Mucosa of descending colon (tissue), 3 donors: ENCODE data around the gene S100A12. TPM values are rescaled to one million over a fixed set of nuclear protein-coding genes. Genes with fewer than 3 reads are reported as not detected.
A peak's percentile ranks its signal among the peaks of the same experiment; 100 is the strongest.
"Not testable (repeated sequence)": the region's sequence is repeated elsewhere in the genome, so short reads cannot be mapped to it uniquely, and the experiment has no call there.

ENCODE experiments used
- ATAC-seq: fragments of 200-7000 bp; cut with Tn5 transposase; one replicate; pipeline ENCODE4 v1.9.1; 2020; ENCODE audit warnings: mild to moderate bottlenecking, moderate library complexity
- DNase-seq, 3 donors: peaks; one replicate each; pipeline ENCODE4 v3.0.0-alpha.2; 2020
- H3K36me3 ChIP-seq: fragments of 200-600 bp; one replicate; pipeline ENCODE4 v1.8.0; 2021; ENCODE audit warnings: low read depth, mild to moderate bottlenecking
- H3K4me1 ChIP-seq: fragments of 200-600 bp; one replicate; pipeline ENCODE4 v1.8.0; 2021; ENCODE audit warnings: low read depth, mild to moderate bottlenecking
- H3K4me3 ChIP-seq: fragments of 200-600 bp; one replicate; pipeline ENCODE4 v1.8.0; 2021; ENCODE audit warnings: mild to moderate bottlenecking
- H3K9me3 ChIP-seq: fragments of 200-600 bp; one replicate; pipeline ENCODE4 v1.8.0; 2021; ENCODE audit warnings: mild to moderate bottlenecking
- intact Hi-C, 2 donors: fragments of 100-400 bp; cut with DNase I in 1 of 2; cut with micrococcal nuclease in 1 of 2; formaldehyde crosslinking; loops; one replicate each; pipeline versions ENCODE4 v1.11.0 to v1.11.1; 2022; cut with DNase I, micrococcal nuclease
- long read RNA-seq, 2 donors: library from polyadenylated mRNA; unstranded; transcript quantifications; one replicate each; pipeline ENCODE4 v2.0.0, GENCODE V29; 2019 to 2021
- total RNA-seq, 3 donors: library from RNA; stranded (reverse); fragmentation: NEBNext Ultra II Directional in 2 of 3; extraction: Animal tissue kit (Norgen Biotek cat#: 25700) in 2 of 3; gene quantifications; one replicate each; pipeline versions ENCODE4 v1.2.1 to v1.2.4, GENCODE V29; 2021 to 2023
- TF ChIP-seq, protein P1 (sequence below): fragments of 200-600 bp; IDR thresholded peaks from one replicate; pipeline ENCODE4 v1.8.0; 2022; ENCODE audit warnings: antibody characterized with exemption, mild to moderate bottlenecking
- donor health status: DM: no; HTN: no; CAD: no; lungs with moderate emphysema.
- donor health status: DM: no; HTN: no; CAD: no.
- donor health status: DM: no; HTN: yes; CAD: no.

The S100A12 gene
- 1 to 10 TPM in 1 of 3 donors, under 1 TPM in 1, not detected in 1; 0.87 to 1.5 TPM for total RNA-seq
- long read RNA-seq, donor 1 = 0 reads
- long read RNA-seq, donor 2 = 0 reads

DNA sequence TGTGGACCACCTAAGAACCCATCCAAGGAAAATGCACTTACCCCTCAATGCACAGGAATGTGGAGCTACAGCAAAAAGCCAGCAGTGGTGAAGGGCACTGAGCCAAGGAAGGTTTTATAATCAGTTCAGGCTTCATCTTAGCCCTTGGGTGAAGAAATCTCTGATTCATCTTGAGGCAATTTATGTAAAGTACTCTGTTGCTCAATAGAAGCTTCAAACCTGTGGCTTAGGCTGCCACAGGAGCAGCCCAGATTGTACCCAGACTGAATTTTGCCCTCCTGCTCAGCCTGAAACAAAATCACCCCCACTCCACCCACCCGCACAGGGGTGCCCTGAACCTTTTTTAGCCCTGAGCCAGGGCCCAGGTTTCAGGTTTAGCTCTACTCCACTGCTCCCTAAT lies at the start of gene S100A12:
Gene S100A12 (minus strand): TSS at position 111 of the 400 bp plus-strand sequence. CDS start 1,029 bp downstream, outside the sequence.
- TF ChIP-seq, protein P1, sequence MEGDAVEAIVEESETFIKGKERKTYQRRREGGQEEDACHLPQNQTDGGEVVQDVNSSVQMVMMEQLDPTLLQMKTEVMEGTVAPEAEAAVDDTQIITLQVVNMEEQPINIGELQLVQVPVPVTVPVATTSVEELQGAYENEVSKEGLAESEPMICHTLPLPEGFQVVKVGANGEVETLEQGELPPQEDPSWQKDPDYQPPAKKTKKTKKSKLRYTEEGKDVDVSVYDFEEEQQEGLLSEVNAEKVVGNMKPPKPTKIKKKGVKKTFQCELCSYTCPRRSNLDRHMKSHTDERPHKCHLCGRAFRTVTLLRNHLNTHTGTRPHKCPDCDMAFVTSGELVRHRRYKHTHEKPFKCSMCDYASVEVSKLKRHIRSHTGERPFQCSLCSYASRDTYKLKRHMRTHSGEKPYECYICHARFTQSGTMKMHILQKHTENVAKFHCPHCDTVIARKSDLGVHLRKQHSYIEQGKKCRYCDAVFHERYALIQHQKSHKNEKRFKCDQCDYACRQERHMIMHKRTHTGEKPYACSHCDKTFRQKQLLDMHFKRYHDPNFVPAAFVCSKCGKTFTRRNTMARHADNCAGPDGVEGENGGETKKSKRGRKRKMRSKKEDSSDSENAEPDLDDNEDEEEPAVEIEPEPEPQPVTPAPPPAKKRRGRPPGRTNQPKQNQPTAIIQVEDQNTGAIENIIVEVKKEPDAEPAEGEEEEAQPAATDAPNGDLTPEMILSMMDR = no peak
- Histone ChIP-seq H3K4me1 (no peaks in the 10 kb centered on the region), H3K9me3 (no peaks in the 10 kb centered on the region), H3K36me3 (no peaks in the 10 kb centered on the region), H3K4me3 (no peak within 1 kb of the TSS)
- intact Hi-C loops = no loop called here
- peak; percentile 42 for ATAC-seq
- no peak for DNase-seq

DNA sequence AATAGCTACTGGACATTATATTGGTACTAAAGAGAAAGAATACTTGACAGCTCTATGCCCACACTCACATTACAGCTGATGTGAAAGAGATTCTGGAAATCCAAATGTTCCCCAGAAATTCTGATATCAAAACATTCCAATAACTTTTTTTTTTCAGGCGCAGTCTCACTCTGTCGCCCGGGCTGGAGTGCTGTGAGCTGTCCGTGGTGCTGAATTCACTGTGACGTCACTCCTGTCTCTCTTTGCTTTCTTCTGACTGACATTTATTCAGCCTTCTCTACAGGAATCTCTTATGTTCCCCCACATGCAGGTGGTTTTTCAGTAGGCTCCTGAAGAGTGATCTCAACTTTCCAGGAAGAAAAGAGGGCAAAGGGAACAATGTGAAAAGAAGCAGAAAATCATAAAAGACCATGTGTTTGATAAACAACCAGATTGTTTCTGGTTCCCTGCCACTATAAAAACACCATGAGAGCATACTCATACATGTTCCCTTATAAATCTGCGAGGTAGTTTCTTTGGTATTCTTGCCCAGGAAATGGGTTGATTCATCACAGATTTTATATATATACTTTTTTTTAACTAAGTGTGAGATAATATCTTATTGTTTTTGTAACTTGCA lies 47.1 kb upstream of the S100A12 start:
- H3K4me3 ChIP-seq = no peak overlapping the region
- no peaks in the 10 kb centered on the region for H3K4me1 ChIP-seq
- DNase-seq (peak in 2 of 3 donors; percentile 75 to 89), ATAC-seq (peak; percentile 77)
- intact Hi-C loops = no loop called here
- TF ChIP-seq, protein P1 = no peak
- no peaks in the 10 kb centered on the region for H3K9me3 ChIP-seq
- no peaks in the 10 kb centered on the region for H3K36me3 ChIP-seq

DNA sequence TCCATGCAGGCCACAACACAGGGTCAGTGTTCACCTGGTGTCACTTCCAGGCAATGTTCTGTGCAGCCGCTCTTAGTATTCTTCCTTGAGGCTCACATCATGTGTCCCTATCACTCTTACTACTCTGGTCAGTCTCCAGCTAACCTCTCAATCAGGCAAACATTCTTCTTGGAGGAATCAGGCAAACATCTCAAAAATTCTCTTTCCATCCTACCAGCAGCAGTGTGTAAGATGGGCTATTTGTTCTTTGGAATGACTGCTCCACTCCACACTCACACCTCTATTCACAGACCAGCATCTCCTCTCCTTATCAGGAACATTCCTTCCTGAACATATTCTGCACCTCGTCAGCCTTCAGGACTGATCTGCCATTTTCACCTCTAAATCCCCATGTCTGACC lies 44.9 kb upstream of the S100A12 start:
- intact Hi-C loops = no loop called here
- TF ChIP-seq, protein P1 = no peak
- ATAC-seq (no peak), DNase-seq (no peak)
- no peaks in the 10 kb centered on the region for H3K4me1 ChIP-seq
- H3K9me3 ChIP-seq = no peaks in the 10 kb centered on the region
- H3K4me3 ChIP-seq = no peak overlapping the region
- no peaks in the 10 kb centered on the region for H3K36me3 ChIP-seq

DNA sequence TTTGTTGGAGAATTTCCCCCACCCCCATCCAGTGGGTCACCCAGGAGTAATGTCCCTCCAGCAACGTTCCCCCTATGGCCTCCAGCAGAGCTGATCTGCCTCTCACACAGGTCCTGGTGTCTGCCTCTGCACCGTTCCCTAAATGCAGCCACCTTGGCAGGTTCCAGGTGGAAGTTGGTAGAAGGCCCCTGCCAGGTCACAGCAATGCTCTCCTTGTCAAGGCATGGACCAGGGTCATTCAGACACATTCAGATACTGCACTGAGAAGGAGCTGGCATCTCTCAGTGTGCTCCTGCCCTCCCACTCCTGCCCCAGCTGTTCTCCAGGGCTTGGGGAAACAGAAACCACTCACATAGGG lies 44.0 kb upstream of the S100A12 start:
- H3K4me1 ChIP-seq, H3K36me3 ChIP-seq, H3K4me3 ChIP-seq, ATAC-seq, DNase-seq, intact Hi-C loops, H3K9me3 ChIP-seq: not testable (repeated sequence)

DNA sequence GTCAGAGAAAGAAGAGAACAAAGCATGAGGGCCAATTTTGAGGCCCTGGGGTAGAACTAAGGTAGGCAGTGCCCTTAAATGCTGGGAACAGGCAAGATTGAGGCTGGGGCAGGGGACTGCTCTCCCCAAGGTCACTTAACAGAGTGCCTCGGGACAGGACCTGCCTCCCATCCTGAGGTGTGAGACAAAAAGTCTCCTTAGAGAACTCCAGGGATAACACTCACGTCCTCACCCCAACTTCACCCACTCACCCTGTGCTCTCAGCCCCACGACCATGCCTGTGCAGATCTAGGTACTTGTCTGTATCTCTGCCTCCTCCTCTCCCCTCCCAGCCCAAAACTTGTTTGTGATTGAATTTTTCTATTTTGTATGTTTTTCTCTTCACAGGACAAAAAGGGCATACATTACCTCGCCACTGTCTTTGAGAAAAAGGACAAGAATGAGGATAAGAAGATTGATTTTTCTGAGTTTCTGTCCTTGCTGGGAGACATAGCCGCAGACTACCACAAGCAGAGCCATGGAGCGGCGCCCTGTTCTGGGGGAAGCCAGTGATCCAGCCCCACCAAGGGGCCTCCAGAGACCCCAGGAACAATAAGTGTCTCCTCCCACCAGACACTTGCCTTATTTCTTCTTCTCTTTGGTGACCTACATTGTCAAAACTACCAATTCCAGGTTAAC lies 43.5 kb upstream of the S100A12 start:
- H3K4me3 ChIP-seq, H3K36me3 ChIP-seq, DNase-seq, H3K4me1 ChIP-seq, ATAC-seq, H3K9me3 ChIP-seq, intact Hi-C loops: not testable (repeated sequence)

DNA sequence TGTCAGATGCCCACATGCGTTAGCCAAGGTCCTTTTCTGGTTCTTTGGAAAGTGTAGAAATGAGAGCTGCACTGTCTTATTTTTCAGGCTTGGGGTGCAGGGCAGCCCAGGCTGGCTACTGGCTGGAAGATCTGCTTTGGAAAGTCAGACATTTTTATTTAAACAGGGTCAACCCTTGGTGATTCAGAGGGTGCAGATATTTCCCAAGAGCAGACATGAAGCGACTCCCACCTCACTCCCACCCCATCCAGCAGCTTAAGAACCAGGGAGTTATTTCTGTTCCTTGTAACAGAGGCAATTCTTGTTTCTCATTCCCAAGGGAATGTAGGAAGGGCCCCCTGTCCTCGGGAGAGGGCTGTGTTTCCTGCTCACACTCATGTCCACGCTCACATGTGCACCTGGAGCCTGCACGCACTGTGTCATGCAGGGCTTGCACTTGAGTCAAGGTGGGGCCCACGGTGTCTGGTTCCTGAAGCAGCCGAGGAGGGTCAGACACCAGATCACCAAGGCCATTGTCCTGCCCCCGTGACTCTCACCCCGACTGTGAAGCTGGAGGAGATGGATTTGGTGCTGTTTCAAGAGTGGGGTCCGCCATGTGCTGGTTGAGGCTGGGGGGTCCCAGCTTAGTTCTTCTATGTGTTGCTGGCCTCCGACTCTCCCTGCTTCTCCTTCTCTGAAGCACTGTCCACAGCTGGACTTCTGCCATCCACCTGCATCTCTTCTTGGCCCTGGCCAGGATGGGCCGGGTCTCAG lies 41.9 kb upstream of the S100A12 start:
- intact Hi-C loops = no loop called here
- Histone ChIP-seq H3K36me3 (no peaks in the 10 kb centered on the region), H3K9me3 (no peaks in the 10 kb centered on the region), H3K4me1 (no peaks in the 10 kb centered on the region), H3K4me3 (no peak overlapping the region)
- ATAC-seq (no peak), DNase-seq (no peak)
- TF ChIP-seq, protein P1 = no peak
